Astrocyte (in vitro differentiated cells and primary cell): ENCODE measurements around the gene REEP1.

Experiments used
- CTCF ChIP-seq: IDR thresholded peaks from 2 replicates; pipeline ENCODE4 v1.5.1; 2011; ENCODE audit warnings: low read depth, mild to moderate bottlenecking, inconsistent platforms, low read length, moderate library complexity; ENCODE audit not compliant: insufficient read depth
- EZH2 ChIP-seq: IDR thresholded peaks from 2 replicates; pipeline ENCODE4 v1.6.1; 2012; ENCODE audit warnings: mild to moderate bottlenecking, low read length, inconsistent platforms; ENCODE audit not compliant: insufficient read depth

- TF ChIP-seq CTCF (no peak), EZH2 (no peak)
Observed at GRCh38 chr2:86240251-86240650, 97.2 kb downstream of the REEP1 start.
